GM21529 (cell line): ENCODE data around the gene CCIN.
A peak's percentile ranks its signal among the peaks of the same experiment; 100 is the strongest.
"Not testable (repeated sequence)": the region's sequence is repeated elsewhere in the genome, so short reads cannot be mapped to it uniquely, and the experiment has no call there.

Source experiments
- ATAC-seq: cut with Tn5 transposase; IDR thresholded peaks from one replicate; pipeline ENCODE4 v1.9.1; 2021; ENCODE audit not compliant: unreplicated experiment

Gene CCIN

GRCh38 chr9:36169166-36169565 is at the start of gene CCIN:
TSS of gene CCIN (plus strand) at chr9:36169388. CDS start at chr9:36169503, 115 bp downstream.
- no peak for ATAC-seq

GRCh38 chr9:36119476-36119875 is 49.7 kb upstream of the CCIN start:
- ATAC-seq = no peak

GRCh38 chr9:36120705-36121104 is 48.5 kb upstream of the CCIN start:
- no peak for ATAC-seq

GRCh38 chr9:36121971-36122370 is 47.2 kb upstream of the CCIN start:
- ATAC-seq = no peak

GRCh38 chr9:36123515-36123914 is 45.7 kb upstream of the CCIN start:
- ATAC-seq = no peak

- no peak for ATAC-seq
These were observed 43.9 kb upstream of the CCIN start for GRCh38 chr9:36125062-36125855.

GRCh38 chr9:36126016-36126730 is 43.0 kb upstream of the CCIN start:
- ATAC-seq = no peak

- no peak for ATAC-seq
These were observed 41.4 kb upstream of the CCIN start for GRCh38 chr9:36127652-36128244.

GRCh38 chr9:36128349-36128748 is 40.8 kb upstream of the CCIN start:
- ATAC-seq = no peak

- no peak for ATAC-seq
These were observed 40.0 kb upstream of the CCIN start for GRCh38 chr9:36129139-36129538.

GRCh38 chr9:36131666-36132065 is 37.5 kb upstream of the CCIN start:
- ATAC-seq = not testable (repeated sequence)

- no peak for ATAC-seq
These were observed 37.1 kb upstream of the CCIN start for GRCh38 chr9:36132086-36132485.

GRCh38 chr9:36134761-36135505 is 34.3 kb upstream of the CCIN start:
- no peak for ATAC-seq

- ATAC-seq = no peak
These were observed 33.4 kb upstream of the CCIN start for GRCh38 chr9:36135741-36136271.

GRCh38 chr9:36136272-36136893 is 32.8 kb upstream of the CCIN start, which contains the start of gene GLIPR2:
TSS of gene GLIPR2 (plus strand) at chr9:36136733. CDS start at chr9:36136779, 46 bp downstream.
- ATAC-seq = peak; percentile 96

GRCh38 chr9:36136894-36137391 is 32.2 kb upstream of the CCIN start:
- peak; percentile 32 for ATAC-seq

- ATAC-seq = no peak
These were observed 31.7 kb upstream of the CCIN start for GRCh38 chr9:36137392-36138004.

GRCh38 chr9:36138496-36138895 is 30.7 kb upstream of the CCIN start:
- ATAC-seq = no peak

GRCh38 chr9:36138901-36139300 is 30.3 kb upstream of the CCIN start:
- ATAC-seq = no peak
